CD4-positive, alpha-beta T cell treated with Interleukin-17A for 1 hour (primary cell): ENCODE measurements around the gene SYT5.
A peak's percentile ranks its signal among the peaks of the same experiment; 100 is the strongest.
"Not testable (repeated sequence)": the region's sequence is repeated elsewhere in the genome, so short reads cannot be mapped to it uniquely, and the experiment has no call there.

Experiments
- DNase-seq: peaks from one replicate; pipeline ENCODE4 v3.0.0-alpha.2; 2020

SYT5 gene

DNA sequence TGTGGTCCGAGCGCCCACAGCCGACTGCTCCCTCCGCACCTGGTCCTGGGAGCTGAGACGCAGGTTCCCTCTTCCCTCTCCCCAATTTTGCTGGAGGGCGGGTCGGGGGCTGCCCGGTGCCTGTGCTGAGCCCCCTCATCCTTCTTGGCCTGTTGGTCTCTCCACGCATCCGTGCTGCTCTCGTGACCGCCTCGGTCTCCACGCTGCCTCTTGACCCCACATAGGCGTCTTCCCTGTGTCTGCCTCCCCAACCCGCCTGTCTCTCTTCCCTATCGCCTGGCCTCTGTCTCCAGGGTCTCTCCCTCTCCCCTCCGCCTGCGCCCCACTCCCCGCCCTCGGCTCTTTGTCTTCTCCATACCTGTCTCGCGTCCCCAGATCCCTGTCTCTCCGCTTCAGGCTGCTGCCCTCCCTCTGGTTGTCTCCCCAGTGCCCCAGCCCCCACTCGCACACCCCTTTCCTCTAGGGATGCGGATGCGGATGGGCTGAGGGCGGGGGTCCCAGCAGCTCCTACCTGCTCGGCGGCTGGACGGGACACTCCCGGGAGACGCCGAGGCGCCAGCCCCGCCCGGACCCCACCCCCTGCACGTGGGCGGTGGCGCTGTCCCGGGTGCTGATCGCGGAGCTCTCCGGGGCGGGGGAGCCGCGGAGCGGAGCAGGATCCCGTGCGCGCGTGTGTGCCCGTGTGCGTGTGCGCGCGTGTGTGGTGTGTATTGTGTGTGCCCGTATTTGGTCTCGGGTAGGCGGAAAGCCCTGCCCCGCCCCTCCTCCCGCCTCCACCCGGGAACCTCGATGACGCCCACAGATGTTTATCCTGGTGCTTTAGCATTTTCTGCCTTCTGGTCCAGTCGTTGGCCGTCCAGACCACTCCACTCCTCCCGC lies at the start of gene SYT5:
Gene SYT5, minus strand, starts transcription at position 684 of the 879 bp plus-strand sequence. CDS start 1,248 bp downstream, outside the sequence.
- DNase-seq, result peak; percentile 63

DNA sequence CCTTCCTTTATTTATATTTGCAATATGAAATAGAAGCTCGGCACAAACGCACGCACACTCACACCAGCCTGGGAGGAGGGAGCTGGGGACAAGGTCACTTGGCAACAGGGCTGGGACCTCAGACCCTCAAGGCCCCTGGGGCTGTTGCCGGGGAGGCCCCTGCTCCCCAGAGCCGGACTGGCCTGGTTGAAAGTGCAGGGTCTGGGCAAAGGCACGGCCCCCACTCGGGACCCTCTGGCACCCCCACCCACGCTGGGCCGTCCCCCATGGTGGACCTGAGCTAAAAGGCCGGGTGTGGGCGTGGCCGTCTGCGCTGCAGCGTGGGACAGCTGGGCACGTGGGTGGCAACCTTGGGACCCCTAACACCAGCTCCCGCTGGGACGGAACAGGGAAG lies 49.7 kb upstream of the SYT5 start:
- DNase-seq, result no peak

DNA sequence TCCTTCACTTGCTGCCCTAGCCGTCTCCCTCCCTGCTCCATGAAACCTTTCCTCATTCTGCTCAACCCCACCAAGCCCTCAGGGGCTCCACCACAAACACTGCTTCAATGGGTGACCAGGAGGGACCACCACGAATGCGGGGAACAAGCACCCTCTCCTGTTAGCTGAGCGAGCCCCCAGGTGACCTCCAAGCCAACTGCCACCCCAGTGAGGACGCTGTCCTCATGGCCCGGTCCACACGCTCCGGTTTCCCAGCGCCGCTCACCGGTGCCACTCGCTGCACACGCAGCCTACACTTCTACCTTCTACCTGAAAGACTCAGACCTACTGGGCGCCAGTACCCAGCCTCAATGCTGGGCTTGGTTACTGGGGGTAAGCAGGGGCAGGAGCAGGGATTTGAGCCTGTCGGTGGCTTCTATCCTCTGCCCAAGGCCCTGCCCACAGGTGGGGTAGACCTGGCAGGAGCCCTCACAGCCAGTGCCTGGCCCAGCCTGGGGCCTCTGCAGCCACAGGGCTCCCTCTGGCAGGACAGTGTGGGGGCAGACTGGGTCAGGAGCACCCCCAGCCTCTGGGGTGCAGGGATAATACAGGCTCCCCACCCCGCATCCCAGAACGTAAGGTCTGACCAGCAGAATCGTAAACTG lies 49.2 kb upstream of the SYT5 start:
- no peak for DNase-seq

DNA sequence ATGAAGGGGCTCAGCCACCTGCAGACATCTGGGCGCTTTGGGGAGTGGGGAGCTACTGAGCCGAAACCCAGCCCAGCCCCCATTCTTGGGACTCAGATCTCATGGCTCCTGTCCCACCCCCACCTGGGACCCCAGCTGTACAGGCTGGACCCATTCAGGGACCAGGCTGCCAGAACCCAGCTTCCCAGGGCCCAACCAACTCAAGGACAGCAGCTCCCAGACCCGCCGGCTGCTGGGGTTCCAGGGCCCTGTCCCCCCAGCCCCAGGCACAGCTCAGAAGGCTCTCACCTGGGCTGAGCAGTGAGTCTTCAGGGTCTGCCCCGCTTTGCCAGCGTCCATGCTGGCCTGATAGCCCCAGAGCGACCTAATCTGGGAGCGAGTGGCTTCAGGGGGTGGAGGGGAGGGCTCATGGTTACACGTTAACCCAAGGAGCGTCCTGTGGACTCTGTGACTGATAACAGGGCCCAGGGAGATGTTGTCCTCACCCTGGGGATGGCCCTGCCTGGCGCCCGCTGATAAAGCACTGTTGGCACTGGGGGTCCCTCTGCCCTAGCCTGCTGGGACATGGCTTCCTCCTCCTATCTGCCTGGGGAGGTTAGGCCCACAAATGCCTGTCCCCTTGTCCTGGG lies 48.4 kb upstream of the SYT5 start, which contains the start of gene TMEM86B:
Gene TMEM86B, minus strand, starts transcription at position 361 of the 629 bp plus-strand sequence. Its CDS starts 22 bp downstream, at position 339.
- no peak for DNase-seq

DNA sequence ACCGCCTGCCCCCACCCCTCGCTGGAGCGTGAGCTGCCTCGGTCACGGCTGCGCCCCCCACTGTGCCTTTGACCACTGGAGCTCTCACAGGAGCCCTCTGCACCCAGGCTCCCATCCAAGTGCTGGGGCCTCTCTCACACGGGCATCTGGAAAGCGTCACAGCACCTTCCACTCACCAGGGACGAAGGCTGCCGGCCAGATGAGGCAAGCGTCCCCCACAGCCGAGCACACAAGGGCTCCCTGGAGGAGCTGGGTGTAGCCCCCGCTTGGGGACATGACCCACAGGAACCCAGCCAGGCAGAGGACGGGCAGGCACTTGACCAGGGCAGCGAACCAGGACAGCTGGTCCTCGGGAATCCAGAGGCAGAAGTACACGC lies 47.9 kb upstream of the SYT5 start:
- DNase-seq, result no peak

DNA sequence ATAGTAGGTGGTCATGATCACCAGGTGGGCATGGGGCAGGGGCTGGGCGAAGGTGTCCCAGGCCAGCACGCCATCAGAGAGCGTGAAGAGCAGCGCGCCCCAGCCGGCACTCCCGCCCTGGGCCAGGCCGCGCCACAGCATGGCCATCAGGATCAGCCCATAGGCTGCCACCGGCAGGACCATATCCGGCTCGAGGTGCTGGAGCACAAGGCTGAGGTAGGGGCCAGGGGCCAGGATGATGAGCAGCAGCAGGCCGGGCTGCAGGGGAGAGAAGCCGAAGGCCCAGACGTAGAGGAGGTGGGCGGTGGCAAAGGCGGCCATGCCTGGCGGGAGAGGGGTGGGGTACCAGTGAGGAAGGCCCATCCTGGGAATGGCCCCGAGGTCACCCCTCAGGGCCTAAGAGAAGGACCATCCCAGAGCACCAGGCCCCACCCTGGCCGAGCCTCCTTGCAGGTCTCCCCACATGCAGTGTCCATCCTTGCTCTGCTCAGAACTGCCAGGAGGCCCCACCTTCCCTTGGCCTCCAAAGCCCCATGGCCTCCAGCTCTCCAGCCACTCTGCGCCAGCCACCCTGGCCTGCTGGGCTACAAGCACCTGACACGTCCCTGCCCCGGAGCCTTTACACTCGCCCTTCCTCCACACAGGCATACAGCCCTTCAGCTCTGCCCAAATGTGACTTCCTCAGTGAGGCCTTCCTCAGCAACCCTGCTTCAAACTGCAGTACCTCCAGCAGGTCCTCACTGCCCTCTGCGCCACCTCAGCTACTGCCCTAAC lies 47.3 kb upstream of the SYT5 start:
- no peak for DNase-seq

DNA sequence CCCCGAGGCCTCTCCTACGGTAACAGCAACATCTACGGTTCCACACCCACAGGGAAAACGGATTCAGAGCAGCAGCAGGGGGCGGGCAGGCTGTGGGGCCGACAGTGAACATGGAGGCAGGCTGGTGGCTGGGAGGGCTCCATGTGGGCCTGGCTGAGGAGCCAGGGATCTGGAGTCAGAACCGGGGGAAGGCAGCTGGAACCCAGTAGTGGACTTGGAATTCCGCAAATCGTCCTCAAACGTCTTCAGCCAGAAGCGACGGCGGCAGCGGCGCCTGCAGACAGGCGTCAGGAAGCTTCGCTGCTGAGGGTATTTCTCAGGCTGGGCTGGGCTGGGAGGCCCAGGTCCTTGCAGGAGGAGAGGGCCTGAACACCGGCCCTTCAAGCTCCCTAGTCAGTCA lies 46.7 kb upstream of the SYT5 start:
- no peak for DNase-seq

DNA sequence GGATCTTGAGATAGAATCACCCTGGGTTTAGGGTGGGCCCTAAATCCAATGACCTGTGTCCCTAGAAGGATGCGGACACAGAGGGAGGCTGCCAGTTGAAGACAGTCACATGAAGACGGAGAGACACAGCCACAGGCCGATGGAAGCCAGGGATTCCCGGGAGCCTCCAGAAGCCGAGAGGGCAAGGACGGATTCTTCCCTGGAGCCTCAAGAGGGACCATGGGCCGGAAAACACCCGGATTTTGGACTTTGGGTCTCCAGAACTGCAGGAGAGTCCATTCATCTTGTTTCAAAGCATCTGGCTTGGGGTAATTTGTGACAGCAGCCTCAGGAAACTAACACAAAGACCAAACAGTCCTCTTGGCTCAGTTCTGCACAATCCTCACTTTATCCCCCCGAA lies 46.2 kb upstream of the SYT5 start:
- no peak for DNase-seq

DNA sequence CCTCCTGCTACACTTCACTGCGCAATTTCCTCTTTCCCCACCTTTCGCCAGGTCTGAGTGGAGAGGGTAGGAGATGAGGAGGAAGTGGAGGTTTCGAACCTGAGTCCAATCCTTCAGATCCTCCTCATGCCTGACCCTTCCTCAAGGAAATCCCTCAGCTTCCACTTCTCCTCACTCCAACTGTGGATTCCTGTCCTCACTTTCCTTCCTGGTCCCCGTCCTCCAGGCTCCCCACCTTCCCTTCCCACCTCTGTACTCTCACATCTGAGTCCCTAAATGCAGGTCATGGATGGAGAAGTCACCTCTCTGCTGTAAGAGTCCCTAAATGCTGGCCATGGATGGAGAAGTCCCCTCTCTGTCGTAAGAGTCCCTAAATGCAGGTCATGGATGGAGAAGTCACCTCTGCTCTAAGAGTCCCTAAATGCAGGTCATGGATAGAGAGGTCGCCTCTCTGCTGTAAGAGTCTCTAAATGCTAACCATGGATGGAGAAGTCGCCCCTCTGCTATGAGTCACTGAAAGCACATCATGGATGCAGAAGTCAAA lies 45.4 kb upstream of the SYT5 start:
- DNase-seq, result no peak

DNA sequence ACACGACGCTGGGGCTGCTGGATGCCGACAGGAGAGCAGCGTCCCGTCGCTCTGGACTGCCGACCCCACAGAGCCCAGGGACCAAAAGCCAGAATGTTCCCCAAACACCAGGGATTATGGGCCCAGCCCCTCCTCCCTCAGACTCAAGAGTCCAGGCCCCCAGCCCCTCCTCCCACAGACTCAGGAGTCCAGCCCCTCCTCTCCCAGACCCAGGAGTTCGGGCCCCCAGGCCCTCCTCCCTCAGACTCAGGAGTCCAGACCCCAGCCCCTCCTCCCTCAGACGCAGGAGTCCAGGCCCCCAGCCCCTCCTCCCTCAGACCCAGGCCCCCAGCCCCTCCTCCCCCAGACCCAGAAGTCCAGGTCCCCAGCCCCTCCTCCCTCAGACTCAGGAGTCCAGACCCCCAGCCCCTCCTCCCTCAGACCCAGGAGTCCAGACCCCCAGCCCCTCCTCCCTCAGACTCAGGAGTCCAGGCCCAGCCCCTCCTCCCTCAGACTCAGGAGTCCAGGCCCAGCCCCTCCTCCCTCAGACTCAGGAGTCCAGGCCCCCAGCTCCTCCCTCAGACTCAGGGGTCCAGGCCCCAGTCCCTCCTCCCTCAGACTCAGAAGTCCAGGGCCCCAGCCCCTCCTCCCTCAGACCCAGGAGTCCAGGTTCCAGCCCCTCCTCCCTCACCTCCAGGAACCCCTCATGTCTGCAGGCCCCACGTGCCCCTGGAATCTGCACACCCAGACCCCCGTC lies 44.8 kb upstream of the SYT5 start:
- DNase-seq, result not testable (repeated sequence)

DNA sequence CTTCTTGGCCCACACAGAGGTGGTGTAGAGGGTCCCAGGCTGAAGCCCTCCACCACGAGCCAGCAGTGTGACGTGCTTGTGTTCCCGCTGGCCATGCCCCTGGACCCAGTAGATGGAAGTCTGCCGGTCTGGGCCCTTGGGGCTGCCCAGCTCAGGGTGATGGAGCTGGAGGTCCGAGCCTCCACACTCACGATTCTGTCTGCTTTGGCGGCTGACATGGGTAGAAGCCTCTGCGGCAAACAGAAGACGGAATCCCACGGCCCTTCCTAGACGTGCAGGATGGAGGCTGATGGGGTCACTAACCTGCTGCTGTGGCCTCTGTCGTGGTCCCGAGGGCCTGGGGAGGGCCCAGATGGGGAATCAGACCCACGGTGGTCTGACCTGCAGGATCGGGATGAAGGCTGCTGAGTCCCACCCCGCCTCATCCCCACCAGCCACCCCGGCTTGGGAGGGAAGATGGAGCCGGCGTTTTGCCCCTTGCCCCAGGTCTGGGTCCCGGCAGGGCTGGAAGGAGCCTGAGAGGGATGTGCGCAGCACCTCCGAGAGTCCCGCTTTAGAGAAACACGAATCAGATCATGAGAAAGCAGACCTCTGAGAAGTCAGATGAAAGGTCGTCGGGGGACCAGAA lies 44.1 kb upstream of the SYT5 start:
- no peak for DNase-seq

DNA sequence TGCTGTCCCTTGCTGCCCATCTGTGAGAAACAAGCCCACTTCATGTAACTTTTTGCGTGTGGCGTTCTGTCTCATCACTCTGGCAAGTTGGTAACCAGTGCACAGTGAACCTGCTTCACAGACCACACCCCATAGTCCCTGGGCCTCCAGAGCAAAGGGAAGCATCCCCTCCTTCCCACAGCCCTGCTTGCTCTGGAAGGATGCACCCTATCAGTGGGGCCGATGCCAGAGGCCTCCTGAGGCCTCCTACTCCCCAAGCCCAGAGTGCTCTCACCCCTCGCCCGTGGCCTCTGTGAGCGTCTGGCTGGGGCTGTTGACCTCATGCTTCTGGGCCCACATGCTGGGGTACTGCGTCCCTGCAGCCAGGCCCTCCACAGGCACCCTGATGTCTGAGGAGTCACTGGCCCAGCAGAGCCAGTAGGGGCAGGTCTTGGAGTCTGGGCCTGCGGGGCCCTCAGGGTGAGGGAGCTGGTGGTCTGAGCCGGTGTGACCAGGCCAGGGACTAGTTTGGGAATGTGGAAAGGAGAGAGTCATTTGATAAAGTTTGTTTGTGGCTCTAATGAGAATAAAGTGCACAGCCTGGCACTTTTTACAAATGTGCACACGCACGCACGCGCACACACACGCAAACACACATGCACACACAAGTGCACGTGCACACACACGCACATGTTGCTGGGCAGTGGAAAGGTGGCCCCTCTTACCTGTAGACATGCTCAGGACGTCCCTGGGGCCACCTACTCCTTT lies 43.4 kb upstream of the SYT5 start:
- DNase-seq, result no peak

DNA sequence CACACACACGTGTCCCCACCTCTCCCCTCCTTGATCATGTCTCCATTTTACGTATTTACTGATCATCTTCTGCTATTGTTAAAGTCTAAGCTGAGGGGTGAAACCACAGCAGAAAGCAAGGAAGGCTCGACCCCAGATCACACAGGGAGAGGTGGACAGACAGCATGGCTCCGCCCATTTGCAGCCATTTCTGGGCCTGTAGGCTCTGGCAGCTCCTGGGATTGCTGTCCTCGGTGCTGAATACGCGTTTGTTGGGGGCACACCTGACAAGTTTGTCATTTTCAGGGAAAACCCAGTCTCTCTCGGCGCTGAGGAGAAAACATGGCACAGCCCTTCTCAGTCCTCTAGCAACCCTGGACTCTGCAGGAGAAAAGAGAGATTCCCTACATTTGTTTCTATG lies 40.4 kb upstream of the SYT5 start:
- DNase-seq, result no peak

DNA sequence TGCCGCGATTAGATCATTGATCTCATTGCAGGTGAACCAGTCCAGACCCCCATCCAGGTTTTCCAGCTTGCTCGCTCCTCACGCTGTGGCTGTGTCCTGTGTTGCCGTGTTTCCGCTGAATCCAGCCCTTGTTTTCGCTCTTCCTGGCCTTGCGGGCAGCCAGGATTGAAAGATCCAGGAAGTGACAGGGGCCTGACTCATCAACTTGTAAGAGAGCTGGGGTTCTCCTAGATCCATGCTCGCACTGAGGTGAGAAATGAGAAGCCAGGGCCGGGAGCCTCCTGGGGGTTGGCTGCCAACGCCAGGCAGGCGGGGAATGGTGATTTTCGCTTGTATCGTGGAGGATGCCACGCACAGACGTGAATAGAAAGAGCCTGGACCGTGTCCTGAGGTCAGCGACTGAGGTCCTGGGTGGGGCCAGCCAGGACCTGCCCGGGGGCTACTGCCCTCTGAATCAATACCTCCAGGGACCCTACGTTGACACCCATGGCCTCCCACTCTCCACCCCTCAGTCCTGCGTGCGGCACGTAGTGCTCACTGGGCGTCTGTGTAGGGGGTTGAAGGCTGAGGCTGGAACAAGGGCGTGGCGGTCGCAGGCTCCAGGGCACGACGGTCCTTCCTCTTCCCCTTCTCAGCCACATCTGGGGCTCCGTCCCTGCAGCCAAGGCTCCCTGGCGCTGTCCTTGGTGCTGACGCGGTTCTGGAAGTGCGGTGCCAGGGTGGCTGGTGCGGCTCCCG lies 36.5 kb upstream of the SYT5 start:
- DNase-seq, result peak; percentile 31

DNA sequence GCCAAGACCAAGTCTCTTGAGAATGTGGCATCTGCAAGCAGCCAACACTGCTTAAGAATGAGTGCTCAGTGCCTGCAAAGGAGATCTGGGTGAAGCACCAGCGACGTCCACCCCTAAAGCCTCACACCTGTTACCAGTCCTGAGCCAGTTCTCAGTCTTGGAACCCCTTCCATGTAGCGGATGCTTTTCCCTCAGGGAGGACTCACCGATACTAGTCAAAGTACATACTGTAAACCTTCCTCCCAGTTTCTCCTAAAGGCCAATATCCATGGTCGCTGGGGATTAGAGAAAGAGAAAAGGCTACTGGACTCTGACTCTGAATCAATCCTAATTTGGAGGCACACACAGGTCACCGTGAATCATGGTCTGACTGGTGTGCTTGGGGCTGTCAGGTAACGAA lies 33.5 kb upstream of the SYT5 start:
- DNase-seq, result no peak

DNA sequence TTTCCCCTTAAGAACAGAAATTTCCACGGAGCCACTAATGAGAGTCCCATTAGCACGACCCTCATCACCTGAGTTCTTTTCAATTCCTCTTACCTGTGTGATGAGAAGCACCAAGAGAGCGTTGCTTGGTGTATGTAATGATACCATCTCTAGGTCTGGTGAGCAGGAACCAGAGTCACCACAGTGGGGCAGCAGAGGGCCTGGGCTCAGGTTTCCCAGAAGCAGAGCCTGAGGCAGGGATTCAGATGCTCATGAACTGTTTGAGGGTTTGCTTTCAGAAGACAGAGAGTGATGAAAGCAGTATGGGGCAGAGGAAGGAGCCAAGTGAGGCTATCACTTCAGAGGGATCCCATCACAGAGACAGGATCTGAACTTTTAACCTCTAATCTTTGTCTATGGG lies 32.4 kb upstream of the SYT5 start:
- DNase-seq, result peak; percentile 52

DNA sequence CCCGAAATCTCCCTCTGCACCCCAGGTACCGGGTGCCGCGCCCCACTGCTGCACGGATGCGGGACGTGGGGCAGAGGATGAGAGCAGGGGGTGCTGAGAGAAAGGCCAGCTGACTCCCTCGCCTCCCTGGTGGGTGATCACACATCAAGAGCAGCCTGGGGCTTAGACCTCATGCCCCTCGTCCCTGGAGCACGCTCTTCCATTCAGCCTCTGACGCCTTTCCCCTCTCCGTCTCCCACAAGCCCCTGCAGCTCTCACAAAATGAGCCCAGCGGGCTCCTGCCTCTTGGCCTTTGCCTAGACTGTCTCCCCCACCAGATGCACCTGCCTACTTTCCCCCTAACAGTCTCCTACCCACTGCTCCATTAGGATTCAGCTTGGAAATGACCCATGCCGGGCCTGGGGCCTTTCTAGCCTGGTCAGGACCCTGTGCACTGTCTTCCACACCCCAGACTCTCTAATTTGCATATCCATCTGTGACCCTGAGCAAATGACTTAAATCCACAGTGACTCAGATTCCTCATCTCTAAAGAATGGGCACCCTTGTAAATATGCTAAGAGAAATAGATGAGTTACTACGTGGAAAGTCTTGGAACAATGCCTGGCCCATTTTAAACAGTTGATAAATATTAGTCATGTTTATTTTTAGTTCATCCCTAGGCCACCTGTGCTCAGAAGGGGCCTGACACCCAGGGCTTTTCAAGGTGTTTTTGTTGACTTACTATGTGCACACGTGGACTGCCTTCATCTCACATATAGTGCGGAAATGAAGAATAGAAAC lies 29.8 kb upstream of the SYT5 start:
- no peak for DNase-seq

DNA sequence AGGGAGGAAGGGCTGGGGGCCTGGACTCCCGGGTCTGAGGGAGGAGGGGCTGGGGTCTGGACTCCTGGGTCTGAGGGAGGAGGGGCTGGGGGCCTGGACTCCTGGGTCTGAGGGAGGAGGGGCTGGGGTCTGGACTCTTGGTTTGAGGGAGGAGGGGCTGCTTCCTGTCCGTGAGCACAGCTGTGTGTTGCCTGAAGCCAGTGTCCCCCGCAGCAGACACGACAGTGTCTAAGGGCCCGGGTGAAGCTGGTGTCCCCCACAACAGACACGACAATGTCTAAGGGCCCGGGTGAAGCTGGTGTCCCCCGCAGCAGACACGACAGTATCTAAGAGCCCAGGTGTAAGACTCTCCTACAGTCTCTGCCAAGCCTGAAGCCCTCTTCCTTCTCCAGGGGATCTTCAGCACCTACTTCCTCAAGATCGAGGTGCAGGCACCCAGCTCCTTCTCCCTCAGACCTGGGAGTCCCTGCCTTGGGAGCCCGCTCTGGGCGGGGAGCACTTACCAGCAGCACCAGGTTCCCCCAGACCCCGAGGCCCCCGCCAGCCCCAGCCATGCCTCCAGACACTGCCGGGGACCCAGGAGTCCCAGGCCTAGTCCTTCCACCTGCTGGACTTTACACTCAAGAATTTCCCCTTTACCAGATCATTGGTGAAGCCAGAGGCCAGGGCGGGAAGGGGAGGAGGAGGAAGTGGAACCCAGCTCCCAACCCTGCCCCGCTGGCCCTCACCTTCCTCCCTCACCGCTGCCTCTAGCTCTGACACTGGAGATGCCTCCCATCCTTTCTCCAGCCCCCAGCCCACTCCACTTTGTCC lies 29.0 kb upstream of the SYT5 start, which contains the start of gene PTPRH:
Gene PTPRH, minus strand, starts transcription at position 622 of the 813 bp plus-strand sequence. Its CDS starts 68 bp downstream, at position 554.
- no peak for DNase-seq
